Osteocyte (in vitro differentiated cells): Measurements from ENCODE around the gene HSD17B14. TPM values are rescaled to one million over a fixed set of nuclear protein-coding genes. Genes with fewer than 3 reads are reported as not detected.

Experiments used
- DNase-seq: peaks from one replicate; pipeline ENCODE4 v3.0.0; 2021; ENCODE audit warnings: mixed read lengths; ENCODE audit not compliant: unreplicated experiment; ENCODE audit errors: extremely low spot score
- H3K27ac Mint-ChIP-seq: one replicate; pipeline ENCODE4 v1.8.0; 2021; ENCODE audit warnings: mild to moderate bottlenecking, mixed read lengths; ENCODE audit not compliant: unreplicated experiment
- H3K27me3 Mint-ChIP-seq: one replicate; pipeline ENCODE4 v1.8.0; 2021; ENCODE audit warnings: mixed read lengths; ENCODE audit not compliant: unreplicated experiment
- H3K36me3 Mint-ChIP-seq: one replicate; pipeline ENCODE4 v1.8.0; 2021; ENCODE audit warnings: mixed read lengths; ENCODE audit not compliant: unreplicated experiment
- H3K4me1 Mint-ChIP-seq: one replicate; pipeline ENCODE4 v1.8.0; 2021; ENCODE audit warnings: mixed read lengths; ENCODE audit not compliant: unreplicated experiment
- H3K4me3 Mint-ChIP-seq: one replicate; pipeline ENCODE4 v1.8.0; 2021; ENCODE audit warnings: mild to moderate bottlenecking, moderate library complexity, mixed read lengths; ENCODE audit not compliant: unreplicated experiment
- H3K9me3 Mint-ChIP-seq: one replicate; pipeline ENCODE4 v1.8.0; 2021; ENCODE audit warnings: mixed read lengths; ENCODE audit not compliant: unreplicated experiment
- total RNA-seq: library from RNA; stranded (reverse); gene quantifications from 2 replicates; pipeline ENCODE4 v1.2.1, GENCODE V29; 2021
- TF ChIP-seq, protein P1 (sequence below): fragments of 200-600 bp; sonication (generic); IDR thresholded peaks from 2 replicates; pipeline ENCODE4 v1.5.0; 2021; ENCODE audit warnings: antibody characterized with exemption, mild to moderate bottlenecking, moderate library complexity

The HSD17B14 gene
- total RNA-seq, 1 donor from 2014 or later, result 23.9 TPM

DNA sequence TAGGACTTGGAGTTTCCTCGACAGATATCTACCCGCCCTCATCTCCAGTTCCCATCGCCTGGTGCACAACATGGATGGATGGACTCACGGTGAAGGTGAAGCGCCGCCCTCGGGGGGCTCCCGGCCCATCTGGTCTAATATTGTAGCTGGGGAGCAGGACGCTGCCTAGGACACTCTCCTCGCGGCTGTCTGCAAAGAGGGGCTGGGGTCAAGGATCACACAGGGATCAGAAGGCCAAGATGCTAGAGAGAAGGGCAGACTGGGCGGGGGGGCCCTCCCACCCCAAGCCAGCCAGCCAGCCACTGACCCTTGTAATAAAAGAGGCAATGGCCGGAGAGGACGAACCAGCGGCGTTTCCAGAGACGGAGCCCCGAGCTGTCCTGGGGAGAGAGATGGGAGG, 25.0 kb upstream of the HSD17B14 start:
- Mint-ChIP-seq H3K4me1 (no peaks in the 10 kb centered on the region), H3K9me3 (no peaks in the 10 kb centered on the region), H3K36me3 (peaks cover 27% of the 10 kb centered on the region), H3K27me3 (no peaks in the 10 kb centered on the region), H3K4me3 (no peak overlapping the region), H3K27ac (no peak overlapping the region)
- no peak for DNase-seq
- TF ChIP-seq, protein P1, sequence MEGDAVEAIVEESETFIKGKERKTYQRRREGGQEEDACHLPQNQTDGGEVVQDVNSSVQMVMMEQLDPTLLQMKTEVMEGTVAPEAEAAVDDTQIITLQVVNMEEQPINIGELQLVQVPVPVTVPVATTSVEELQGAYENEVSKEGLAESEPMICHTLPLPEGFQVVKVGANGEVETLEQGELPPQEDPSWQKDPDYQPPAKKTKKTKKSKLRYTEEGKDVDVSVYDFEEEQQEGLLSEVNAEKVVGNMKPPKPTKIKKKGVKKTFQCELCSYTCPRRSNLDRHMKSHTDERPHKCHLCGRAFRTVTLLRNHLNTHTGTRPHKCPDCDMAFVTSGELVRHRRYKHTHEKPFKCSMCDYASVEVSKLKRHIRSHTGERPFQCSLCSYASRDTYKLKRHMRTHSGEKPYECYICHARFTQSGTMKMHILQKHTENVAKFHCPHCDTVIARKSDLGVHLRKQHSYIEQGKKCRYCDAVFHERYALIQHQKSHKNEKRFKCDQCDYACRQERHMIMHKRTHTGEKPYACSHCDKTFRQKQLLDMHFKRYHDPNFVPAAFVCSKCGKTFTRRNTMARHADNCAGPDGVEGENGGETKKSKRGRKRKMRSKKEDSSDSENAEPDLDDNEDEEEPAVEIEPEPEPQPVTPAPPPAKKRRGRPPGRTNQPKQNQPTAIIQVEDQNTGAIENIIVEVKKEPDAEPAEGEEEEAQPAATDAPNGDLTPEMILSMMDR, result no peak

DNA sequence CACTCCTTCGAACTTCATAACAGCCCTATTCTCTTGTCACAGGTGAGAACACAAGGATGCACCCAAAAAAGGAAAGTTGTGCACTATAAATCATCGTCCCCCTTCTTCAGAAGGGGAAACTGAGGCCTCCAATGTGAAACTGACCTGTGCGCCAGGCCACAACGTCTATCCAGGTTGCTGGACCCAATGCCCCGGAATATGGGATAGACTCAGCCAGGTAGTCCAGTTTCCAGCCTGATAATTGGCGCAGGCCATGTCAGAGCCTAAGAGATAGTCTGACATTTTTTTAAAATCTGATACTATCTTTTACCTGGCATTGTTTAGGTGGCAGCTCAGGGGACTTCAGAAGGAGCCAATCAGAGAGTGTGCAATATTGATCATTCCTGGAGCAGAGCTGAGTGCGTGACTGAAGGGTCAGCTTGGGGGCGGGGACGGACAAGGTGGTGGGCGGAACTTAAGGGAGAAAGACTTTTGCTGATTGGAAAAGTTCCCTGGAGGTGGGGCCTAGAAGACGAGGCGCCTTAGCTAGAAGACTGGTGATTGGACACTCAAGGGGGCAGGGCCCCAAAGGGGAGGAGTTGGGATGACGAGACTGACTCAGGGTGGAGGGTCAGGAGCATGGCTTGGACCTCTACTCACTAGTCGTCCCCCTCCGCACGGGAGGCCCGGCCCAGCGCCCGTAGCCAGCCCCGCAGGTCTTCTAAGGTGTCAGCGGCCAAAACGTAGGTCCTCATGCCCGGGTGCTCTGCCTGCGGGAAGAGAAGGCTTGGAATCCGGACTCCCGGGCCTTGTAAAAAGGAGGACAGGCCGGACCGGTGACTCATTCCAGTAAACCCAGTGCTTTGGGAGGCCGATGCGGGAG, 23.7 kb upstream of the HSD17B14 start:
- H3K4me3 Mint-ChIP-seq, result no peak overlapping the region
- no peaks in the 10 kb centered on the region for H3K27me3 Mint-ChIP-seq
- no peaks in the 10 kb centered on the region for H3K9me3 Mint-ChIP-seq
- no peak overlapping the region for H3K27ac Mint-ChIP-seq
- no peak for DNase-seq
- H3K36me3 Mint-ChIP-seq, result peaks cover 27% of the 10 kb centered on the region
- TF ChIP-seq, protein P1, result no peak
- H3K4me1 Mint-ChIP-seq, result no peaks in the 10 kb centered on the region

DNA sequence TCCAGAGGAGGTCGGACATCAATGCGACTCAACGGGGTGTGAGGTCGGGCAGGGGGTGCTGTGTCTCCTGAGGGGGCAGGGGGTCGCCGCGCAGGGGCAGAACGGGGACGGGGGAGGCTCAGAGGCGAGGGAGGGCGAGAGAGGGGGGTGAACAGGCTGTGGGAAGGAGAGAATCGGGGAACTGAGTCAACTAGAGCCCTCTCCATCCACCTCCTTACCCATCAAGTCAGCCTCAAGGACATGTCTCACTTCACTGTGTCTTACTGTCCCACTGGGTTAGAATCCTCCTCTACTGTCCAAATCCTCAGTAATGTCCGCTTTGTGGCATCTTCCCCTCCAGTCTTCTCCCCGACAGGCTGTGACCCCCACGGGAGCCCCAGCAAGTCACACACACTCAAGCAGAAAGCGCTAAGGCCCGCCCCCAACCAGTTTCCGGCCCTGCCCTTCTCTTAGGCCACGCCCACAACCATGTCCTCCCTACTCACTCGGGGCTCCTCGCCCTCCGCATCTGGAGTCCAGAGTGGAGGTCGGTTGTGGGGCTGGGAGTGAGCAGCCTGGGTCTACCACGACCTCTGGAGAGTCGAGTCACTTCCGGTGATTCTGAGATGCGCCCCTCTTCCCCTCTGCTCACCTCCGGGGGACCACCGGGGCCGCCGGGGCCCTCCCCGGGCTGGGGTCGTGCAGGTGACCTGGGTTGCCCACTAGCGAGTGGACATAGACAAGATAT, 22.9 kb upstream of the HSD17B14 start:
- no peak for DNase-seq
- H3K27me3 Mint-ChIP-seq, result no peaks in the 10 kb centered on the region
- H3K4me3 Mint-ChIP-seq, result no peak overlapping the region
- TF ChIP-seq, protein P1, result no peak
- H3K9me3 Mint-ChIP-seq, result no peaks in the 10 kb centered on the region
- H3K27ac Mint-ChIP-seq, result no peak overlapping the region
- no peaks in the 10 kb centered on the region for H3K4me1 Mint-ChIP-seq
- peaks cover 24% of the 10 kb centered on the region for H3K36me3 Mint-ChIP-seq

DNA sequence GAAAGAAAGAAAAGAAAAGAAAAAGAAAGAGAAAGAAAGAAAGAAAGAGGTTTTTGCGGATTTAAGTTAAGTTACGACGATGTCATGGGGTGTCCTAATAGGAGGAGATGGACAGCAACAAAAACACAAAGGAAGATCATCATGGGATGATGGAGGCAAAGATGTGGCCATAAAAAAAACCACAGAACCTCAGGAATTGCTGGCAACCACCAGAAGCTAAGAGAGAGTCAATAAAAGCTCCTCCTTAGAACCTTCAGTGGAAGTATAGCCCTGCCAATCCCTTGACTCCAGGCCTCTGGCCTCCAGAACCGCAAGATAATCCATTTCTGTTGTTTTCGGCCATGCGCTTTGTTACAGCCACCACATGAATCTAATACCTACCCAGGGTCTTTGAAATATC, 20.6 kb upstream of the HSD17B14 start:
- Mint-ChIP-seq H3K27ac (no peak overlapping the region), H3K27me3 (no peaks in the 10 kb centered on the region), H3K4me3 (no peak overlapping the region), H3K9me3 (no peaks in the 10 kb centered on the region), H3K36me3 (peaks cover 18% of the 10 kb centered on the region), H3K4me1 (peaks cover 2% of the 10 kb centered on the region)
- TF ChIP-seq, protein P1, result no peak
- DNase-seq, result no peak

DNA sequence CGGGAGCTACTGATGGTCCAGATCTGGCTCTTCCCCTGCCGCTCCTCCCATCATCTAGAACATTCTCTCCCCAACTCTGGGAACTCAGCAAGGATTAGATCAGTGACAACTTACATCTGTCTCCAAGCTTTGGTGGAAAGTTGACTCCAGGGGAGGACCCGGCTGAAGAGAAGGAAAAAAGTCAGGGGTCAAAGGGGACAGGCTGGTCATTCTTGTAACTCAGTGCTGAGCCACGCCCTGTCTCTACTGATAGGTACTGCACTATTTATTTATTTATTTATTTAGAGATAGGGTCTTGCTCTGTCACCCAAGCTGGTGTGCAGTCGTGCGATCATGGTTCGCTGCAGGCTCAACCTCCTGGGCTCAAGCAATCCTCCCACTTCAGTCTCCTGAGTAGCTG, 17.8 kb upstream of the HSD17B14 start:
- H3K27ac Mint-ChIP-seq, result no peak overlapping the region
- H3K27me3 Mint-ChIP-seq, result no peaks in the 10 kb centered on the region
- TF ChIP-seq, protein P1, result no peak
- no peaks in the 10 kb centered on the region for H3K9me3 Mint-ChIP-seq
- no peak overlapping the region for H3K4me3 Mint-ChIP-seq
- H3K4me1 Mint-ChIP-seq, result peaks cover 2% of the 10 kb centered on the region
- no peak for DNase-seq
- H3K36me3 Mint-ChIP-seq, result peaks cover 6% of the 10 kb centered on the region
